Measurements from ENCODE around the gene SAFB. TPM values are rescaled to one million over a fixed set of nuclear protein-coding genes. Genes with fewer than 3 reads are reported as not detected.

SAFB gene
- total RNA-seq, 1 donor from 2014 or later = 97.1 TPM

DNA sequence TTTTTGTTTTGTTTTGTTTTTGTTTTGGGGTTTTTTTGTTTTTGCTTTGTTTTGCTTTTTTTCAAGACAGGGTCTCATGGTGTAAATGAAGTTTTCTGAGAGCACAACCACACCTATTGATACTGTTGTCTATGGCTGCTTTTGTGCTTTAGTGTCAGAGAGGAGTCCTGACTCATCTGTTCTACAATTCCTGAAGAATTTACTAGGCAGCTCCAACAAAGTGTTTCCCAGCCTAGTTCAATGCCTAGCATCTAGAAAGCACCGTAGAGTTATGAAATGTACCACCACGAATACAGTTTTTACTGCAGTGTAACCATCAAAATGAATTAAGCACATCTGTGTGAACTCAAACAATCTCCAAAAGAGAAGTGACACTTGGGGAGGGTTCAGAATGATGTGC, 21.2 kb downstream of the SAFB start:
- Mint-ChIP-seq H3K36me3 (ENCODE audit: unreplicated experiment) (peaks cover 43% of the 10 kb centered on the region), H3K4me3 (ENCODE audit: unreplicated experiment) (no peak overlapping the region), H3K27ac (ENCODE audit: unreplicated experiment) (no peak overlapping the region), H3K4me1 (ENCODE audit: unreplicated experiment) (no peaks in the 10 kb centered on the region), H3K27me3 (ENCODE audit: unreplicated experiment) (no peaks in the 10 kb centered on the region), H3K9me3 (ENCODE audit: unreplicated experiment) (no peaks in the 10 kb centered on the region)
- TF ChIP-seq, protein P1, sequence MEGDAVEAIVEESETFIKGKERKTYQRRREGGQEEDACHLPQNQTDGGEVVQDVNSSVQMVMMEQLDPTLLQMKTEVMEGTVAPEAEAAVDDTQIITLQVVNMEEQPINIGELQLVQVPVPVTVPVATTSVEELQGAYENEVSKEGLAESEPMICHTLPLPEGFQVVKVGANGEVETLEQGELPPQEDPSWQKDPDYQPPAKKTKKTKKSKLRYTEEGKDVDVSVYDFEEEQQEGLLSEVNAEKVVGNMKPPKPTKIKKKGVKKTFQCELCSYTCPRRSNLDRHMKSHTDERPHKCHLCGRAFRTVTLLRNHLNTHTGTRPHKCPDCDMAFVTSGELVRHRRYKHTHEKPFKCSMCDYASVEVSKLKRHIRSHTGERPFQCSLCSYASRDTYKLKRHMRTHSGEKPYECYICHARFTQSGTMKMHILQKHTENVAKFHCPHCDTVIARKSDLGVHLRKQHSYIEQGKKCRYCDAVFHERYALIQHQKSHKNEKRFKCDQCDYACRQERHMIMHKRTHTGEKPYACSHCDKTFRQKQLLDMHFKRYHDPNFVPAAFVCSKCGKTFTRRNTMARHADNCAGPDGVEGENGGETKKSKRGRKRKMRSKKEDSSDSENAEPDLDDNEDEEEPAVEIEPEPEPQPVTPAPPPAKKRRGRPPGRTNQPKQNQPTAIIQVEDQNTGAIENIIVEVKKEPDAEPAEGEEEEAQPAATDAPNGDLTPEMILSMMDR (IDR thresholded peaks at IDR 0.05) = no peak
- DNase-seq (ENCODE audit: extremely low spot score, unreplicated experiment) = no peak

DNA sequence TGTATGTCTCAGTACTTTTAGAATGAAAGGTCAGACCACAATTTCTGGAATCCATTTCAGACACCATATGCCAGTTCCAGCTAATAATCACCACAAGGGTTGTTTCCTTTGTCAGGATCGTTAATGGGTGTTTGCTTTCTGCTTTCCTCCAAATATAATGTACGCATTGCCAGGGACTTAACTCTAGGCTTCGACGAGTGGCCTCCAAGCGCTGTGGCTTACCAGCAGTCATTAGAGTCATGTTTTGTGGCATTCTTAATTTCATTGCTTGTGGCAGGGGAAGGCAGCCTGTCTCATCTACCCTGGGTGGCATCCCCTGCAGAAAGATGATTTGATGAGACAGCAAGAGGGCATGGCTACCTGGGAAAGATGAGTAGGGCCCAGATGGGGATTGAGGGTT, 22.5 kb downstream of the SAFB start:
- H3K4me3 Mint-ChIP-seq (ENCODE audit: unreplicated experiment) = no peak overlapping the region
- H3K9me3 Mint-ChIP-seq (ENCODE audit: unreplicated experiment) = no peaks in the 10 kb centered on the region
- no peak for DNase-seq (ENCODE audit: extremely low spot score, unreplicated experiment)
- TF ChIP-seq, protein P1 (IDR thresholded peaks at IDR 0.05) = no peak
- peaks cover 52% of the 10 kb centered on the region for H3K36me3 Mint-ChIP-seq (ENCODE audit: unreplicated experiment)
- H3K27me3 Mint-ChIP-seq (ENCODE audit: unreplicated experiment) = no peaks in the 10 kb centered on the region
- no peak overlapping the region for H3K27ac Mint-ChIP-seq (ENCODE audit: unreplicated experiment)
- H3K4me1 Mint-ChIP-seq (ENCODE audit: unreplicated experiment) = no peaks in the 10 kb centered on the region

DNA sequence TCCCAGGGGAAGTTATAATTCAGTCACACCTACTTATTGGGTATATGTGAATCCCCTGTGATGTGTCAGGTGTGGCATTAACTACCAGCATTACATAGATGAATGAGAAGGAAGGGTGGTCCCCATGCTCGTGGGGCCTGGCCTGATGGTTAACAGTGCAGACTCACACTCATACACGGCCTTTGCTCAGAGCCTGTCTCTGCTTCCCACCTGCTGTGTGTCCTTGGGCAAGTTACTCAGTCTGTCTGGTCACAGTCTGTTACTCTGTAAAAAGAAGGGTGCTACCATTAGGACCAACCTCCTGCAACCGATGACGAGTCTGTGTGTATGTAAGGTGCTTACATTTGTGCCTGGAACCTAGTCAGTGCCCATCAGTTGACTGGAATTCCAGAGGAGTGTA, 23.8 kb downstream of the SAFB start:
- H3K4me1 Mint-ChIP-seq (ENCODE audit: unreplicated experiment) = no peaks in the 10 kb centered on the region
- no peak for DNase-seq (ENCODE audit: extremely low spot score, unreplicated experiment)
- no peaks in the 10 kb centered on the region for H3K9me3 Mint-ChIP-seq (ENCODE audit: unreplicated experiment)
- H3K4me3 Mint-ChIP-seq (ENCODE audit: unreplicated experiment) = no peak overlapping the region
- no peak overlapping the region for H3K27ac Mint-ChIP-seq (ENCODE audit: unreplicated experiment)
- TF ChIP-seq, protein P1 (IDR thresholded peaks at IDR 0.05) = no peak
- peaks cover 56% of the 10 kb centered on the region for H3K36me3 Mint-ChIP-seq (ENCODE audit: unreplicated experiment)
- H3K27me3 Mint-ChIP-seq (ENCODE audit: unreplicated experiment) = no peaks in the 10 kb centered on the region

DNA sequence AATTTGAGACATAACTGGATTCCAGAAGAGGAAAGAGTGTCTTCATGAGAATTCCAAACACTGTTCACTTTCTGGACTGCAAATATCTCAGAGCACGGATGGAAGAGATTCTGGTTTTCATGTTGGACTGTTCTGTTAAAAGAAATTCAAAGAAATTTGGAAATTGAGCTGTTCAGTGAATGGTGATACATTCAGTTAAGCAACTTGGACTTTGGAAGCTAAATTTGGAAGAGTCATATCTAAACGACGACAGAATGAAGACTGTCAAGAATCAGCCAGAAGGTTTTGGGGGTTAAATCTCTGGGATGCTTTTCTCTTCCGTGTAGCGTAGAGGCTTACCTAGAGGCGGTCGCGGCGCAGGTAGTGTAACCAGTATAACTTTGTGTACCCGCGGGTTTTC, 25.6 kb downstream of the SAFB start:
- no peak overlapping the region for H3K4me3 Mint-ChIP-seq (ENCODE audit: unreplicated experiment)
- no peak for DNase-seq (ENCODE audit: extremely low spot score, unreplicated experiment)
- no peaks in the 10 kb centered on the region for H3K27me3 Mint-ChIP-seq (ENCODE audit: unreplicated experiment)
- H3K36me3 Mint-ChIP-seq (ENCODE audit: unreplicated experiment) = peaks cover 65% of the 10 kb centered on the region
- H3K9me3 Mint-ChIP-seq (ENCODE audit: unreplicated experiment) = no peaks in the 10 kb centered on the region
- H3K27ac Mint-ChIP-seq (ENCODE audit: unreplicated experiment) = no peak overlapping the region
- no peaks in the 10 kb centered on the region for H3K4me1 Mint-ChIP-seq (ENCODE audit: unreplicated experiment)
- TF ChIP-seq, protein P1 (IDR thresholded peaks at IDR 0.05) = no peak

DNA sequence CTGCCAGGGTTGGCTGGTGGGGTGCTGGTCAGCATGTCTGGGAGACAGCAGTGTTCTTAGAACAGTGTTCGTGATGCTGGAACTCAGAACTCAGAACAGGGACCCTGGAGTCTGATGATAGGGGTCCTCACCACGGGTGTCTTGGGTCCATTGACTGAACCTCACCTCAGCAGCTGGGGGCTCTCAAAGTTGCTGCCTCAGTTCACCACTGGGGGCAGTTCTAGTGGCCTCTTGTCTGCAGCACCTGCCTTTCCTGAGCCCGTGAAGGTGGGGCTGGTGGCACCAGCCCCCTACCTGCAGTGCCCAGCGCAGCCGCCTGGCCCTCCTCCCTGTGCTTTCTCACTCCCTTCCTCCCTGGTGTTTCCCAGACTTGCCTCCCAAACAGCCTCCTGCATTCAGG, 28.5 kb downstream of the SAFB start:
- Mint-ChIP-seq H3K27me3 (ENCODE audit: unreplicated experiment) (no peaks in the 10 kb centered on the region), H3K27ac (ENCODE audit: unreplicated experiment) (no peak overlapping the region), H3K9me3 (ENCODE audit: unreplicated experiment) (no peaks in the 10 kb centered on the region), H3K4me3 (ENCODE audit: unreplicated experiment) (no peak overlapping the region), H3K4me1 (ENCODE audit: unreplicated experiment) (no peaks in the 10 kb centered on the region), H3K36me3 (ENCODE audit: unreplicated experiment) (peaks cover 56% of the 10 kb centered on the region)
- TF ChIP-seq, protein P1 (IDR thresholded peaks at IDR 0.05) = no peak
- no peak for DNase-seq (ENCODE audit: extremely low spot score, unreplicated experiment)

All from osteocyte (in vitro differentiated cells).